HG02623 (cell line): ENCODE data around the gene KCTD14.

Experiments used
- ATAC-seq: cut with Tn5 transposase; IDR thresholded peaks from one replicate; pipeline ENCODE4 v1.9.1; 2021; ENCODE audit warnings: moderate library complexity; ENCODE audit not compliant: unreplicated experiment

The KCTD14 gene

DNA sequence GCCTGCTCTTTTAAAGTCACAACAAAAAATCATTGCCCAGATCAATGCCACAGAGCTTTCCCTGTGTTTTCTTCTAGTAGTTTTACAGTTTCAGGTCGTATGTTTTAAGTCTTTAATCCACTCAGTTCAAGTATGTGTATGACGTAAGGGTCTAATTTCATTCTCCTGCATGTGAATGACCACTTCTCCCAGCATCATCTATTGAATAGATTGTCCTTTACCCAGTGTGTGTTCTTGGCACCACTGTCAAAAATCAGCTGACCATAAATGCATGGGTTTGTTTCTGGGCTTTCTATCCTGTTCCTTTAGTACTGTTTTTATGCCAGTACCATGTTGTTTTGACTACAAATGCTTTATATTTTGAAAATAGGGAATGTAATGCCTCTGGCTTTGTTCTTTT lies 56.7 kb downstream of the KCTD14 start:
- no peak for ATAC-seq
